H9 (cell line): Measurements from ENCODE around the gene USP40. TPM values are rescaled to one million over a fixed set of nuclear protein-coding genes. Genes with fewer than 3 reads are reported as not detected.

Experiments
- DNase-seq: peaks from one replicate; pipeline ENCODE4 v3.0.0-alpha.2; 2017
- H2AFZ ChIP-seq: one replicate; pipeline ENCODE4 v1.6.1; 2013; ENCODE audit warnings: mild to moderate bottlenecking, low read length, control low read depth, moderate library complexity
- H2AK5ac ChIP-seq: 2 replicates; pipeline ENCODE4 v1.6.1; 2013; ENCODE audit warnings: low read length, control low read depth, mixed read lengths; ENCODE audit not compliant: insufficient read length
- H2BK120ac ChIP-seq: one replicate; pipeline ENCODE4 v1.6.1; 2013; ENCODE audit warnings: low read depth, mild to moderate bottlenecking, low read length, control low read depth, inconsistent platforms; ENCODE audit not compliant: poor library complexity, severe bottlenecking
- H2BK12ac ChIP-seq: 2 replicates; pipeline ENCODE4 v1.6.1; 2013; ENCODE audit warnings: low read length, control low read depth, mixed read lengths, low read depth; ENCODE audit not compliant: insufficient read length
- H2BK15ac ChIP-seq: 2 replicates; pipeline ENCODE4 v1.6.1; 2013; ENCODE audit warnings: low read depth, low read length, control low read depth
- H2BK20ac ChIP-seq: one replicate; pipeline ENCODE4 v1.6.1; 2013; ENCODE audit warnings: low read depth, mild to moderate bottlenecking, low read length, control low read depth, inconsistent platforms; ENCODE audit not compliant: poor library complexity, severe bottlenecking
- H2BK5ac ChIP-seq: 2 replicates; pipeline ENCODE4 v1.6.1; 2013; ENCODE audit warnings: low read length, control low read depth, mixed read lengths; ENCODE audit not compliant: insufficient read length
- H3K14ac ChIP-seq: 2 replicates; pipeline ENCODE4 v1.6.1; 2013; ENCODE audit warnings: low read length, control low read depth; ENCODE audit not compliant: insufficient read depth
- H3K18ac ChIP-seq: 2 replicates; pipeline ENCODE4 v1.6.1; 2013; ENCODE audit warnings: low read depth, mild to moderate bottlenecking, mixed read lengths, low read length, control low read depth; ENCODE audit not compliant: insufficient read length
- H3K23ac ChIP-seq: 2 replicates; pipeline ENCODE4 v1.6.1; 2013; ENCODE audit warnings: low read length, control low read depth, mixed read lengths, low read depth; ENCODE audit not compliant: insufficient read length
- H3K23me2 ChIP-seq: 2 replicates; pipeline ENCODE4 v1.6.1; 2013; ENCODE audit warnings: low read depth, mild to moderate bottlenecking, mixed read lengths, low read length, control low read depth; ENCODE audit not compliant: insufficient read length, poor library complexity, severe bottlenecking
- H3K27ac ChIP-seq: 2 replicates; pipeline ENCODE4 v1.5.1; 2013; ENCODE audit warnings: low read length, control low read depth, mixed read lengths, low read depth; ENCODE audit not compliant: insufficient read length
- H3K27me3 ChIP-seq: 2 replicates; pipeline ENCODE4 v1.6.1; 2013; ENCODE audit warnings: low read length, control low read depth, inconsistent platforms; ENCODE audit not compliant: insufficient read depth
- H3K4ac ChIP-seq: 2 replicates; pipeline ENCODE4 v1.6.1; 2013; ENCODE audit warnings: low read depth, mild to moderate bottlenecking, control low read depth, inconsistent platforms, low read length, moderate library complexity
- H3K4me1 ChIP-seq: 2 replicates; pipeline ENCODE4 v1.6.1; 2013; ENCODE audit warnings: low read length, control low read depth, inconsistent platforms; ENCODE audit not compliant: insufficient read depth
- H3K4me2 ChIP-seq: 2 replicates; pipeline ENCODE4 v1.6.1; 2013; ENCODE audit warnings: low read length, control low read depth, mixed read lengths; ENCODE audit not compliant: insufficient read length, insufficient read depth
- H3K56ac ChIP-seq: 2 replicates; pipeline ENCODE4 v1.6.1; 2013; ENCODE audit warnings: low read depth, mild to moderate bottlenecking, mixed read lengths, low read length, control low read depth; ENCODE audit not compliant: insufficient read length
- H3K79me1 ChIP-seq: 2 replicates; pipeline ENCODE4 v1.6.1; 2013; ENCODE audit warnings: low read depth, mild to moderate bottlenecking, moderate library complexity, low read length, control low read depth, inconsistent platforms; ENCODE audit not compliant: insufficient read depth, poor library complexity, severe bottlenecking
- H3K79me2 ChIP-seq: 2 replicates; pipeline ENCODE4 v1.6.1; 2013; ENCODE audit warnings: low read length, control low read depth, inconsistent platforms; ENCODE audit not compliant: insufficient read depth
- H3K9ac ChIP-seq: 2 replicates; pipeline ENCODE4 v1.6.1; 2013; ENCODE audit warnings: low read length, control low read depth, mixed read lengths; ENCODE audit not compliant: insufficient read length; ENCODE audit errors: extremely low read depth
- H3K9me3 ChIP-seq: one replicate; pipeline ENCODE4 v1.6.1; 2013; ENCODE audit warnings: low read depth, low read length, inconsistent platforms; ENCODE audit not compliant: control insufficient read depth
- H3T11ph ChIP-seq: one replicate; pipeline ENCODE4 v1.6.1; 2013; ENCODE audit warnings: mild to moderate bottlenecking, low read length, control low read depth, inconsistent platforms
- H4K20me1 ChIP-seq: one replicate; pipeline ENCODE4 v1.6.1; 2013; ENCODE audit not compliant: control insufficient read depth, insufficient read length, insufficient read depth
- H4K5ac ChIP-seq: 2 replicates; pipeline ENCODE4 v1.6.1; 2013; ENCODE audit warnings: low read depth, mild to moderate bottlenecking, mixed read lengths, low read length, control low read depth; ENCODE audit not compliant: insufficient read length
- H4K8ac ChIP-seq: replicated peaks from 2 replicates; pipeline ENCODE4 v1.6.1; 2013; ENCODE audit warnings: low read length, control low read depth, mixed read lengths, low read depth; ENCODE audit not compliant: insufficient read length
- H4K91ac ChIP-seq: 2 replicates; pipeline ENCODE4 v1.6.1; 2013; ENCODE audit warnings: low read depth, mild to moderate bottlenecking, moderate library complexity, mixed read lengths, low read length, control low read depth; ENCODE audit not compliant: insufficient read length
- H3K27ac Mint-ChIP-seq, 3 experiments: 2 replicates in 2 of 3; 3 replicates in 1 of 3; pipeline ENCODE4 v1.8.0; 2020 to 2021; ENCODE audit warnings: mixed read lengths in 3 of 3, mild to moderate bottlenecking in 1 of 3, moderate library complexity in 1 of 3
- H3K27me3 Mint-ChIP-seq: 2 replicates; pipeline ENCODE4 v1.8.0; 2021; ENCODE audit warnings: low read depth, mild to moderate bottlenecking, moderate library complexity, mixed read lengths
- H3K36me3 Mint-ChIP-seq, 3 experiments: 2 replicates in 2 of 3; 3 replicates in 1 of 3; pipeline ENCODE4 v1.8.0; 2020 to 2021; ENCODE audit warnings: low read depth in 3 of 3, mixed read lengths in 3 of 3; ENCODE audit not compliant: insufficient read depth in 1 of 3
- H3K4me1 Mint-ChIP-seq, 2 experiments: 2 replicates each; pipeline ENCODE4 v1.8.0; 2020; ENCODE audit warnings: mixed read lengths in 2 of 2
- H3K4me3 Mint-ChIP-seq, 2 experiments: 2 replicates in 1 of 2; 3 replicates in 1 of 2; pipeline ENCODE4 v1.8.0; 2020 to 2021; ENCODE audit warnings: mild to moderate bottlenecking in 2 of 2, mixed read lengths in 2 of 2, moderate library complexity in 1 of 2
- H3K9me3 Mint-ChIP-seq, 2 experiments: 2 replicates in 1 of 2; 3 replicates in 1 of 2; pipeline ENCODE4 v1.8.0; 2020; ENCODE audit warnings: mild to moderate bottlenecking in 2 of 2, mixed read lengths in 2 of 2, moderate library complexity in 1 of 2
- WGBS: extraction: QIAGEN DNeasy Blood & Tissue Kit; methylation state at CpG from one replicate; pipeline ENCODE4 v1.1.7; 2013; ENCODE audit warnings: missing lambda C conversion rate, low lambda C conversion rate, mixed read lengths; ENCODE audit not compliant: insufficient read length; ENCODE audit errors: extremely low coverage; 5-methylcytosine and 5-hydroxymethylcytosine counted together
- total RNA-seq: library from RNA; stranded (reverse); gene quantifications from 2 replicates; pipeline ENCODE4 v1.2.1, GENCODE V29; 2021
- TF ChIP-seq, protein P1 (sequence below): fragments of 200-600 bp; sonication (generic); conservative IDR thresholded peaks from 3 replicates; pipeline ENCODE4 v1.8.0; 2021; ENCODE audit warnings: antibody characterized with exemption, mild to moderate bottlenecking

USP40 gene
- total RNA-seq, 1 experiment from 2014 or later, result 7.5 TPM

DNA sequence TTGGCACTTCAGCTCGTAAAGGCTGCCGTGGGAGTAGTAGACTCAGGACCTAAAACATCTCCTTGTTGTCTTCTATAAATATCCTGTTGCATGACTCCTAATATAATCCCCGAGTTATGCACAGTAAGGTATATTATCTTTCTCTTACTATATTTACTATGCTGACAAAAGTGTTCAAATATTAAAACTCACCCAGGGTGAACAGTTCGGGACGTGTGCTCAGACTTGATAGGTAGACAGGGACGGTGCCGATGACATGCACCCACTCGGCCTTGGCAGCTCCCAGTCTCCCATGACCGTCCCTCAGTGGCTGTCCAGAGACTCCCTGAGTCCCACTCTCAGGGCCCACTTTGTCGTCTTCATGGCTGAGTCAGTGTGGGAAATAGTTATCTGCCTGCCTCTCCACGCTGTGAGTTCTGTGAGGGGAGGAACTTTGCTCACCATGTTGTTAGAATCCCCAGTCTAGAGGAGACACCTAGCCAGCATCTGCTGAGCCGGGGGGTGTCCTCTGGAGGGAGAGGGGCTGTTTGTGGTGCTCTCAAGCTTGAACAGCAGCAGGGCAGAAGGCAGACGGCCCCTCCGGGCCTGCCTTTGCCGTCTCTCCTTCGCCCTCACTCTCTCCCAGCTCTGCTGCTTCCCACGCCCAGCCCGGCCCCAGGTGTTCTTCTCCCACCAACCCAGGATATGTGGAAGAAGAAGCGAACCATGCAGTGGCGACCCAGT lies 137.2 kb downstream of the USP40 start:
- peaks cover 0 to 5% (median 2%) of the 10 kb centered on the region in 3 experiments; a peak in 2 of 7 replicates for H3K36me3 Mint-ChIP-seq
- TF ChIP-seq, protein P1, sequence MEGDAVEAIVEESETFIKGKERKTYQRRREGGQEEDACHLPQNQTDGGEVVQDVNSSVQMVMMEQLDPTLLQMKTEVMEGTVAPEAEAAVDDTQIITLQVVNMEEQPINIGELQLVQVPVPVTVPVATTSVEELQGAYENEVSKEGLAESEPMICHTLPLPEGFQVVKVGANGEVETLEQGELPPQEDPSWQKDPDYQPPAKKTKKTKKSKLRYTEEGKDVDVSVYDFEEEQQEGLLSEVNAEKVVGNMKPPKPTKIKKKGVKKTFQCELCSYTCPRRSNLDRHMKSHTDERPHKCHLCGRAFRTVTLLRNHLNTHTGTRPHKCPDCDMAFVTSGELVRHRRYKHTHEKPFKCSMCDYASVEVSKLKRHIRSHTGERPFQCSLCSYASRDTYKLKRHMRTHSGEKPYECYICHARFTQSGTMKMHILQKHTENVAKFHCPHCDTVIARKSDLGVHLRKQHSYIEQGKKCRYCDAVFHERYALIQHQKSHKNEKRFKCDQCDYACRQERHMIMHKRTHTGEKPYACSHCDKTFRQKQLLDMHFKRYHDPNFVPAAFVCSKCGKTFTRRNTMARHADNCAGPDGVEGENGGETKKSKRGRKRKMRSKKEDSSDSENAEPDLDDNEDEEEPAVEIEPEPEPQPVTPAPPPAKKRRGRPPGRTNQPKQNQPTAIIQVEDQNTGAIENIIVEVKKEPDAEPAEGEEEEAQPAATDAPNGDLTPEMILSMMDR, result no peak
- Histone ChIP-seq H3K23ac (no peak overlapping the region), H2AFZ (no peak overlapping the region), H3K23me2 (no peaks in the 10 kb centered on the region), H2BK5ac (no peak overlapping the region), H3K9ac (no peak overlapping the region), H3K4me1 (no peaks in the 10 kb centered on the region), H4K91ac (no peak overlapping the region), H2BK20ac (no peak overlapping the region), H3K27ac (no peak overlapping the region), H2BK120ac (no peak overlapping the region), H3K56ac (no peak overlapping the region), H3K4me2 (no peak overlapping the region), H4K20me1 (no peaks in the 10 kb centered on the region), H2AK5ac (no peak overlapping the region), H3K79me1 (no peaks in the 10 kb centered on the region), H3K18ac (no peak overlapping the region), H3T11ph (no peak overlapping the region), H3K79me2 (no peaks in the 10 kb centered on the region), H3K4ac (no peak overlapping the region), H4K8ac (no peak overlapping the region), H3K9me3 (no peaks in the 10 kb centered on the region), H2BK12ac (no peak overlapping the region), H4K5ac (no peak overlapping the region), H2BK15ac (no peak overlapping the region), H3K27me3 (no peaks in the 10 kb centered on the region), H3K14ac (no peak overlapping the region)
- H3K27me3 Mint-ChIP-seq, result no peaks in the 10 kb centered on the region
- H3K27ac Mint-ChIP-seq, result peak overlapping the region in 1 of 3 experiments; percentile 68; a peak in 2 of 7 replicates
- DNase-seq, result no peak
- WGBS, result no CpG with 5 or more reads among the region's 20 CpGs
- peaks cover 8 to 10% of the 10 kb centered on the region in 2 experiments for H3K4me1 Mint-ChIP-seq
- H3K4me3 Mint-ChIP-seq, result no peak overlapping the region
- no peaks in the 10 kb centered on the region; a peak in 1 of 5 replicates for H3K9me3 Mint-ChIP-seq
